HepG2 (cell line): ENCODE results near the gene TJAP1. TPM values are rescaled to one million over a fixed set of nuclear protein-coding genes. Genes with fewer than 3 reads are reported as not detected.

Experiments
- ATAC-seq: fragments of 200-7000 bp; cut with Tn5 transposase; 3 replicates; pipeline ENCODE4 v1.9.1; 2020; ENCODE audit warnings: mild to moderate bottlenecking, moderate library complexity
- BruUV-seq: library from RNA; stranded (reverse); fragments of 400-500 nt; replicated peaks from 2 replicates; lab custom pipeline; 2021; lab: Mats Ljungman, UMichigan
- CTCF ChIA-PET: fragments of 300-600 bp; formaldehyde crosslinking; extraction: SDS; loops from one replicate; lab custom pipeline; 2021; ENCODE audit warnings: low total read pairs, inconsistent platforms, low intra/inter-chr PET ratio; lab: Yijun Ruan, JAX
- POLR2A ChIA-PET: fragments of 350-600 bp; sonication (Branson Sonifier 250); formaldehyde crosslinking; loops from one replicate; lab custom pipeline; 2020; ENCODE audit warnings: antibody characterized with exemption, inconsistent platforms; lab: Yijun Ruan, JAX
- DNase-seq: peaks from one replicate; pipeline ENCODE4 v3.0.0-alpha.2; 2015; ENCODE audit warnings: low spot score
- FAIRE-seq: peaks from 3 replicates; lab custom pipeline; 2011; peaks lifted over from hg19 to GRCh38; lab: Jason Lieb, UNC
- H2AFZ ChIP-seq: one replicate; pipeline ENCODE4 v1.6.1; 2011; ENCODE audit warnings: low read length, inconsistent platforms
- H3K27ac ChIP-seq: fragments of 300-600 bp; 3 replicates; pipeline ENCODE4 v1.8.0; 2011; ENCODE audit warnings: mixed run types, mild to moderate bottlenecking, mixed read lengths, low read length, inconsistent platforms; ENCODE audit not compliant: insufficient read depth; ENCODE audit errors: extremely low read length
- H3K27me3 ChIP-seq, 2 experiments: fragments of 200-600 bp in 1 of 2; 2 replicates in 1 of 2; 3 replicates in 1 of 2; pipeline versions ENCODE4 v1.6.0 to v1.8.0; 2011; ENCODE audit warnings: low read length in 2 of 2, mild to moderate bottlenecking in 2 of 2, moderate library complexity in 2 of 2, inconsistent platforms in 1 of 2; ENCODE audit not compliant: insufficient read depth in 2 of 2, control insufficient read depth in 1 of 2
- H3K36me3 ChIP-seq, 2 experiments: fragments of 200-600 bp in 1 of 2; replicated peaks in 1 of 2; 2 replicates in 1 of 2; 3 replicates in 1 of 2; pipeline versions ENCODE4 v1.5.1 to v1.8.0; 2011; ENCODE audit warnings: low read length in 2 of 2, inconsistent platforms in 1 of 2; ENCODE audit not compliant: insufficient read depth in 2 of 2, control insufficient read depth in 1 of 2
- H3K4me1 ChIP-seq: 2 replicates; pipeline ENCODE4 v1.5.1; 2012; ENCODE audit warnings: low read length, inconsistent platforms; ENCODE audit not compliant: insufficient read depth
- H3K4me2 ChIP-seq: 2 replicates; pipeline ENCODE4 v1.6.0; 2011; ENCODE audit warnings: low read depth, low read length, inconsistent platforms
- H3K4me3 ChIP-seq, 3 experiments: fragments of 200-600 bp in 1 of 3; sonication (generic), shearing (Covaris generic) in 1 of 3; replicated peaks in 1 of 3; 2 replicates each; pipeline ENCODE4 v1.5.1; 2011 to 2016; ENCODE audit warnings: low read length in 3 of 3, inconsistent platforms in 2 of 3, low read depth in 2 of 3, mild to moderate bottlenecking in 2 of 3, control low read depth in 1 of 3, mixed read lengths in 1 of 3; ENCODE audit not compliant: insufficient read depth in 1 of 3
- H3K79me2 ChIP-seq: one replicate; pipeline ENCODE4 v1.6.1; 2011; ENCODE audit warnings: low read length, inconsistent platforms; ENCODE audit not compliant: insufficient read depth
- H3K9ac ChIP-seq: 2 replicates; pipeline ENCODE4 v1.6.0; 2011; ENCODE audit warnings: mild to moderate bottlenecking, low read depth, low read length, inconsistent platforms; ENCODE audit not compliant: insufficient read depth
- H3K9me3 ChIP-seq: 2 replicates; pipeline ENCODE4 v1.5.1; 2012; ENCODE audit warnings: mild to moderate bottlenecking, low read length
- H4K20me1 ChIP-seq: 2 replicates; pipeline ENCODE4 v1.6.0; 2011; ENCODE audit warnings: inconsistent platforms, mild to moderate bottlenecking, low read length, moderate library complexity; ENCODE audit not compliant: insufficient read depth
- AHR ChIP-seq: IDR thresholded peaks from 2 replicates; pipeline ENCODE4 v1.6.1; 2018; ENCODE audit warnings: missing genetic modification reagents, missing compliant biosample characterization
- ATAD3A ChIP-seq: sonication (generic); formaldehyde crosslinking; IDR thresholded peaks from 2 replicates; pipeline ENCODE4 v1.4.0; 2020; ENCODE audit warnings: missing genetic modification reagents
- HDAC6 ChIP-seq: fragments of 200-600 bp; sonication (generic); IDR thresholded peaks from 2 replicates; pipeline ENCODE4 v1.7.0; 2017; ENCODE audit warnings: mild to moderate bottlenecking, antibody characterized with exemption, low read length, low read depth
- HOXA7 ChIP-seq: sonication (generic); formaldehyde crosslinking; IDR thresholded peaks from 2 replicates; pipeline ENCODE4 v1.8.1; 2022; ENCODE audit warnings: mild to moderate bottlenecking, missing genetic modification reagents, moderate library complexity
- MEIS1 ChIP-seq: sonication (generic); formaldehyde crosslinking; IDR thresholded peaks from 2 replicates; pipeline ENCODE4 v1.9.0; 2021; ENCODE audit warnings: mild to moderate bottlenecking, missing genetic modification reagents, moderate library complexity, borderline replicate concordance
- RAD51 ChIP-seq: fragments of 450-650 bp; IDR thresholded peaks from 2 replicates; pipeline ENCODE4 v1.6.1; 2016; ENCODE audit warnings: borderline replicate concordance
- SMARCC2 ChIP-seq: fragments of 450-650 bp; IDR thresholded peaks from 2 replicates; pipeline ENCODE4 v1.6.1; 2017; ENCODE audit warnings: antibody characterized with exemption, mild to moderate bottlenecking
- ZBTB7B ChIP-seq: sonication (generic); formaldehyde crosslinking; IDR thresholded peaks from 2 replicates; pipeline ENCODE4 v1.4.0; 2020; ENCODE audit warnings: missing genetic modification reagents
- ZNF766 ChIP-seq: sonication (generic); formaldehyde crosslinking; IDR thresholded peaks from 2 replicates; pipeline ENCODE4 v1.5.0; 2020; ENCODE audit warnings: missing genetic modification reagents, borderline replicate concordance
- WGBS: methylation state at CpG from one replicate; pipeline ENCODE4 v1.1.6; 2017; ENCODE audit warnings: low lambda C conversion rate; 5-methylcytosine and 5-hydroxymethylcytosine counted together
- in situ Hi-C: cut with HindIII; loops from 2 replicates; pipeline ENCODE4 v1.10.0; 2017; ENCODE audit warnings: low pct_unique_long_range_greater_than_20kb; ENCODE audit not compliant: extremely low pct_ligation_motif_present
- intact Hi-C: fragments of 100-400 bp; cut with micrococcal nuclease; formaldehyde crosslinking; loops from one replicate; pipeline ENCODE4 v1.10.0; 2022; ENCODE audit not compliant: unreplicated experiment
- polyA plus RNA-seq, 8 experiments: library from polyadenylated mRNA; depleted of rRNA in 3 of 8; stranded (reverse) in 7 of 8; unstranded in 1 of 8; fragments of >200 nt; fragmentation: Illumina TruSeq in 4 of 8; extraction: Trizol in 4 of 8; gene quantifications; 2 replicates each; pipeline versions ENCODE4 v1.2.1 to v1.2.3, GENCODE V29; 2011 to 2016; ENCODE audit warnings: low read depth in 4 of 8, missing spikeins in 1 of 8, mixed read lengths in 1 of 8; ENCODE audit not compliant: insufficient read depth in 1 of 8
- total RNA-seq, 5 experiments: library from RNA; depleted of rRNA; stranded (reverse); fragments of >200 nt; fragmentation: Illumina TruSeq; extraction: Trizol; gene quantifications; 2 replicates each; pipeline ENCODE4 v1.2.3, GENCODE V29; 2016; ENCODE audit warnings: low read depth in 1 of 5
- TF ChIP-seq, protein P1 (sequence below): sonication (generic); formaldehyde crosslinking; IDR thresholded peaks from 2 replicates; pipeline ENCODE4 v1.5.0; 2020; ENCODE audit warnings: mild to moderate bottlenecking, low read depth, missing genetic modification reagents, borderline replicate concordance
- TF ChIP-seq, protein P2 (sequence below): sonication (generic); formaldehyde crosslinking; IDR thresholded peaks from 2 replicates; pipeline ENCODE4 v1.4.0; 2020; ENCODE audit warnings: mild to moderate bottlenecking, missing genetic modification reagents
- TF ChIP-seq, protein P3 (sequence below): sonication (generic); formaldehyde crosslinking; IDR thresholded peaks from 2 replicates; pipeline ENCODE4 v1.5.0; 2020; ENCODE audit warnings: missing genetic modification reagents
- TF ChIP-seq, protein P4 (sequence below): sonication (generic); formaldehyde crosslinking; IDR thresholded peaks from 2 replicates; pipeline ENCODE4 v1.4.0; 2020; ENCODE audit warnings: missing genetic modification reagents
- TF ChIP-seq, protein P5 (sequence below): sonication (generic); formaldehyde crosslinking; IDR thresholded peaks from 2 replicates; pipeline ENCODE4 v1.5.0; 2020; ENCODE audit warnings: mild to moderate bottlenecking, missing genetic modification reagents
- TF ChIP-seq, protein P6 (sequence below), 2 experiments: sonication (generic) in 1 of 2; formaldehyde crosslinking in 1 of 2; IDR thresholded peaks; 2 replicates each; pipeline versions ENCODE4 v1.5.1 to v1.6.1; 2011 to 2020; ENCODE audit warnings: borderline replicate concordance in 1 of 2, low read depth in 1 of 2, low read length in 1 of 2, mild to moderate bottlenecking in 1 of 2, missing genetic modification reagents in 1 of 2, moderate library complexity in 1 of 2

The TJAP1 gene
- total and polyA plus RNA-seq, 2 of the 13 experiments (the other 11 are each of a cell fraction or from before 2014, with no cell fraction given): 15.7 to 41.6 TPM

DNA sequence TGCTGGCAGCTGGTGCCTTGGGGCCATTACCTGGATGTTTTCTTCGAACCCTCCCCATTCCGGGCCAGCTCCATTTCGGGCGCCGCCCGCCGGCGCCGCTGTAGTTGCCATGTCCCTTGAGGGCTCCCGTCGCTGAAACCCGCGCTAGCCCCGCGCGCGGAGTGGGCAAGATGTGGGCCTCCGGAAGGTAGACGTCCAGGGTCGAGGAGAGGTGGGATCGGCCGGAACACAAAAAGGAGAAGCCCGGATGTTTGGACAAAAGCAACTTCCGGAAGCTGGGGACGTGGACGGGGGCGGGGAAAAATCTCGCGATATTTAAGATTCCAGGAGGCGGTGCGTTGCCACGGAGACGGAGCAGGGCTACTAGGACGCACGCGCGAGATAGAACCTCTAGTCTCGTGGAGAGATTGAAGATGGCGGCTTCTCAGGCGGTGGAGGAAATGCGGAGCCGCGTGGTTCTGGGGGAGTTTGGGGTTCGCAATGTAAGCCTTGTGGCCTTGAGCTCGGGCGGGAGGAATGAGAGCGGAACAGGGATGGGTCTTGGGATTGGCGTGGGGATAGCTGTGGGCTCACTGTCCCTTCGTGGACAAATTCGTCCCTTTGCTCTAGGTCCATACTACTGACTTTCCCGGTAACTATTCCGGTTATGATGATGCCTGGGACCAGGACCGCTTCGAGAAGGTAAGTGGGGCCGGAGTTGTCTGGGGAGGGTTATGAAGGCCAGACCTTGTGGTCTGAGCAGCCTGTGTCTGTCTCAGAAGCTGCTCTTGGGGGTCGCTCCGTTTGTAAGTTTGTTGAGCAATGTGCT, 39.5 kb downstream of the TJAP1 start, which contains the start of the genes POLR1C and YIPF3:
TSS of gene POLR1C (plus strand) at position 393 of the 808 bp plus-strand sequence. CDS start at position 414, 21 bp downstream.
TSS of gene YIPF3 (minus strand) at position 230 of the 808 bp plus-strand sequence. CDS start at position 111, 119 bp downstream.
- peaks cover 37 to 64% of the 10 kb centered on the region in 2 experiments for H3K36me3 ChIP-seq
- intact Hi-C loops: loop anchor here (5.0 kb wide), 1 partner anchor 60 kb away; the partner anchor contains the start of genes POLH and XPO5
- peaks cover 0 to 5% of the 10 kb centered on the region in 2 experiments; a peak in 1 of 5 replicates for H3K27me3 ChIP-seq
- in situ Hi-C loops: no loop called here
- BruUV-seq: no TSS peak
- H3K79me2 ChIP-seq: peaks cover 52% of the 10 kb centered on the region
- H4K20me1 ChIP-seq: no peaks in the 10 kb centered on the region
- FAIRE-seq: peak; percentile 88
- H3K9ac ChIP-seq: peak within 1 kb of the TSS; percentile 98
- H3K4me1 ChIP-seq: peaks cover 36% of the 10 kb centered on the region
- H2AFZ ChIP-seq: no peak within 1 kb of the TSS
- peak; percentile 98 for DNase-seq
- POLR2A ChIA-PET: interaction anchor here (0.6 to 2.0 kb wide), 16 partner anchors 10 to 503 kb away, joined by 3 to 11 read pairs (median 4); partner anchors contain the start of genes ABCC10, CUL7, GTPBP2 and KLHDC3
- H3K4me2 ChIP-seq: peak within 1 kb of the TSS; percentile 96
- ATAC-seq: peak; percentile 90
- 1% methylated on average over 56 of the region's 57 CpGs for WGBS
- peak within 1 kb of the TSS; percentile 85 to 99 (median 93) for H3K4me3 ChIP-seq
- H3K9me3 ChIP-seq: no peaks in the 10 kb centered on the region
- H3K27ac ChIP-seq: peak within 1 kb of the TSS; percentile 74
- CTCF ChIA-PET: no interaction called here
- TF ChIP-seq, protein P1, sequence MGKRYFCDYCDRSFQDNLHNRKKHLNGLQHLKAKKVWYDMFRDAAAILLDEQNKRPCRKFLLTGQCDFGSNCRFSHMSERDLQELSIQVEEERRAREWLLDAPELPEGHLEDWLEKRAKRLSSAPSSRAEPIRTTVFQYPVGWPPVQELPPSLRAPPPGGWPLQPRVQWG (CRISPR knock-in tag): no peak
- peak; percentile 81; the same call in 1 of the 2 replicates for TF ChIP-seq ZNF766 (CRISPR knock-in tag)
- TF ChIP-seq, protein P2, sequence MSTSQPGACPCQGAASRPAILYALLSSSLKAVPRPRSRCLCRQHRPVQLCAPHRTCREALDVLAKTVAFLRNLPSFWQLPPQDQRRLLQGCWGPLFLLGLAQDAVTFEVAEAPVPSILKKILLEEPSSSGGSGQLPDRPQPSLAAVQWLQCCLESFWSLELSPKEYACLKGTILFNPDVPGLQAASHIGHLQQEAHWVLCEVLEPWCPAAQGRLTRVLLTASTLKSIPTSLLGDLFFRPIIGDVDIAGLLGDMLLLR: peak; percentile 48; the same call in 1 of the 2 replicates
- TF ChIP-seq, protein P3, sequence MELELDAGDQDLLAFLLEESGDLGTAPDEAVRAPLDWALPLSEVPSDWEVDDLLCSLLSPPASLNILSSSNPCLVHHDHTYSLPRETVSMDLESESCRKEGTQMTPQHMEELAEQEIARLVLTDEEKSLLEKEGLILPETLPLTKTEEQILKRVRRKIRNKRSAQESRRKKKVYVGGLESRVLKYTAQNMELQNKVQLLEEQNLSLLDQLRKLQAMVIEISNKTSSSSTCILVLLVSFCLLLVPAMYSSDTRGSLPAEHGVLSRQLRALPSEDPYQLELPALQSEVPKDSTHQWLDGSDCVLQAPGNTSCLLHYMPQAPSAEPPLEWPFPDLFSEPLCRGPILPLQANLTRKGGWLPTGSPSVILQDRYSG (CRISPR knock-in tag): 0 out of 2 replicates have a peak, but pooled peaks have one; percentile 47
- TF ChIP-seq, protein P4, sequence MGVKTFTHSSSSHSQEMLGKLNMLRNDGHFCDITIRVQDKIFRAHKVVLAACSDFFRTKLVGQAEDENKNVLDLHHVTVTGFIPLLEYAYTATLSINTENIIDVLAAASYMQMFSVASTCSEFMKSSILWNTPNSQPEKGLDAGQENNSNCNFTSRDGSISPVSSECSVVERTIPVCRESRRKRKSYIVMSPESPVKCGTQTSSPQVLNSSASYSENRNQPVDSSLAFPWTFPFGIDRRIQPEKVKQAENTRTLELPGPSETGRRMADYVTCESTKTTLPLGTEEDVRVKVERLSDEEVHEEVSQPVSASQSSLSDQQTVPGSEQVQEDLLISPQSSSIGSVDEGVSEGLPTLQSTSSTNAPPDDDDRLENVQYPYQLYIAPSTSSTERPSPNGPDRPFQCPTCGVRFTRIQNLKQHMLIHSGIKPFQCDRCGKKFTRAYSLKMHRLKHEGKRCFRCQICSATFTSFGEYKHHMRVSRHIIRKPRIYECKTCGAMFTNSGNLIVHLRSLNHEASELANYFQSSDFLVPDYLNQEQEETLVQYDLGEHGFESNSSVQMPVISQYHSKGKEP (CRISPR knock-in tag): no peak
- TF ChIP-seq AHR (CRISPR knock-in tag): peak; percentile 71
- TF ChIP-seq MEIS1: peak; percentile 73; the same call in 1 of the 2 replicates
- TF ChIP-seq, protein P5, sequence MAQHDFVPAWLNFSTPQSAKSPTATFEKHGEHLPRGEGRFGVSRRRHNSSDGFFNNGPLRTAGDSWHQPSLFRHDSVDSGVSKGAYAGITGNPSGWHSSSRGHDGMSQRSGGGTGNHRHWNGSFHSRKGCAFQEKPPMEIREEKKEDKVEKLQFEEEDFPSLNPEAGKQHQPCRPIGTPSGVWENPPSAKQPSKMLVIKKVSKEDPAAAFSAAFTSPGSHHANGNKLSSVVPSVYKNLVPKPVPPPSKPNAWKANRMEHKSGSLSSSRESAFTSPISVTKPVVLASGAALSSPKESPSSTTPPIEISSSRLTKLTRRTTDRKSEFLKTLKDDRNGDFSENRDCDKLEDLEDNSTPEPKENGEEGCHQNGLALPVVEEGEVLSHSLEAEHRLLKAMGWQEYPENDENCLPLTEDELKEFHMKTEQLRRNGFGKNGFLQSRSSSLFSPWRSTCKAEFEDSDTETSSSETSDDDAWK (CRISPR knock-in tag): no peak
- TF ChIP-seq, protein P6, sequence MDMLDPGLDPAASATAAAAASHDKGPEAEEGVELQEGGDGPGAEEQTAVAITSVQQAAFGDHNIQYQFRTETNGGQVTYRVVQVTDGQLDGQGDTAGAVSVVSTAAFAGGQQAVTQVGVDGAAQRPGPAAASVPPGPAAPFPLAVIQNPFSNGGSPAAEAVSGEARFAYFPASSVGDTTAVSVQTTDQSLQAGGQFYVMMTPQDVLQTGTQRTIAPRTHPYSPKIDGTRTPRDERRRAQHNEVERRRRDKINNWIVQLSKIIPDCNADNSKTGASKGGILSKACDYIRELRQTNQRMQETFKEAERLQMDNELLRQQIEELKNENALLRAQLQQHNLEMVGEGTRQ (IDR thresholded peaks at IDR 0.05; ENCODE audit: low read depth, low read length): no peak; the same call in 1 of the 2 replicates
- TF ChIP-seq, protein P6 (CRISPR knock-in tag; IDR thresholded peaks at IDR 0.05; ENCODE audit: borderline replicate concordance): no peak; the same call in 1 of the 2 replicates
- peak; percentile 80 for TF ChIP-seq ZBTB7B (CRISPR knock-in tag)
- no peak for TF ChIP-seq RAD51
- no peak for TF ChIP-seq HDAC6
- TF ChIP-seq ATAD3A (CRISPR knock-in tag): no peak
- TF ChIP-seq SMARCC2: no peak
- no peak for TF ChIP-seq HOXA7 (CRISPR knock-in tag)
